K562 (cell line): ENCODE results near the gene DEK. TPM values are rescaled to one million over a fixed set of nuclear protein-coding genes. Genes with fewer than 3 reads are reported as not detected.

ENCODE experiments used
- TEAD1 ChIP-seq, 2 experiments: fragments of 450-650 bp in 1 of 2; sonication (generic) in 1 of 2; formaldehyde crosslinking; IDR thresholded peaks; 2 replicates each; pipeline versions ENCODE4 v1.4.0 to v1.8.0; 2020 to 2022; ENCODE audit warnings: mild to moderate bottlenecking in 2 of 2, missing genetic modification reagents in 1 of 2
- polyA plus RNA-seq, 8 experiments: library from polyadenylated mRNA; depleted of rRNA in 4 of 8; stranded (reverse) in 5 of 8; unstranded in 3 of 8; fragments of >200 nt; fragmentation: Nextera tagmentation in 2 of 8; fragmentation: Illumina TruSeq in 1 of 8; extraction: Ambion mirVana in 2 of 8; extraction: Trizol in 1 of 8; gene quantifications; 2 replicates each; pipeline versions ENCODE4 v1.2.1 to v1.2.3, GENCODE V29; 2011 to 2014; ENCODE audit warnings: inconsistent platforms in 1 of 8, missing spikeins in 1 of 8
- total RNA-seq, 7 experiments: library from RNA; depleted of rRNA in 6 of 7; stranded (reverse); fragments of >200 nt in 6 of 7; fragmentation: Illumina TruSeq in 2 of 7; extraction: Trizol in 2 of 7; gene quantifications; 2 replicates each; pipeline versions ENCODE4 v1.2.1 to v1.2.3, GENCODE V29; 2011 to 2021; ENCODE audit warnings: low replicate concordance in 1 of 7
- TF ChIP-seq, protein P1 (sequence below): sonication (generic); formaldehyde crosslinking; IDR thresholded peaks from 2 replicates; pipeline ENCODE4 v1.8.0; 2022; ENCODE audit warnings: mild to moderate bottlenecking, missing genetic modification reagents
- TF ChIP-seq, protein P2 (sequence below): fragments of 450-650 bp; IDR thresholded peaks from 2 replicates; pipeline ENCODE4 v1.6.1; 2017; ENCODE audit warnings: antibody characterized with exemption, mild to moderate bottlenecking
- TF ChIP-seq, protein P3 (sequence below): fragments of 200-600 bp; sonication (generic); IDR thresholded peaks from one replicate; pipeline ENCODE4 v1.6.1; 2012; ENCODE audit warnings: mild to moderate bottlenecking, low read depth, low read length, inconsistent platforms

Gene DEK
- total and polyA plus RNA-seq, 9 of the 15 experiments (the other 6 are each of a cell fraction or from before 2014, with no cell fraction given) = 82.3 to 338 (median 184) TPM

DNA sequence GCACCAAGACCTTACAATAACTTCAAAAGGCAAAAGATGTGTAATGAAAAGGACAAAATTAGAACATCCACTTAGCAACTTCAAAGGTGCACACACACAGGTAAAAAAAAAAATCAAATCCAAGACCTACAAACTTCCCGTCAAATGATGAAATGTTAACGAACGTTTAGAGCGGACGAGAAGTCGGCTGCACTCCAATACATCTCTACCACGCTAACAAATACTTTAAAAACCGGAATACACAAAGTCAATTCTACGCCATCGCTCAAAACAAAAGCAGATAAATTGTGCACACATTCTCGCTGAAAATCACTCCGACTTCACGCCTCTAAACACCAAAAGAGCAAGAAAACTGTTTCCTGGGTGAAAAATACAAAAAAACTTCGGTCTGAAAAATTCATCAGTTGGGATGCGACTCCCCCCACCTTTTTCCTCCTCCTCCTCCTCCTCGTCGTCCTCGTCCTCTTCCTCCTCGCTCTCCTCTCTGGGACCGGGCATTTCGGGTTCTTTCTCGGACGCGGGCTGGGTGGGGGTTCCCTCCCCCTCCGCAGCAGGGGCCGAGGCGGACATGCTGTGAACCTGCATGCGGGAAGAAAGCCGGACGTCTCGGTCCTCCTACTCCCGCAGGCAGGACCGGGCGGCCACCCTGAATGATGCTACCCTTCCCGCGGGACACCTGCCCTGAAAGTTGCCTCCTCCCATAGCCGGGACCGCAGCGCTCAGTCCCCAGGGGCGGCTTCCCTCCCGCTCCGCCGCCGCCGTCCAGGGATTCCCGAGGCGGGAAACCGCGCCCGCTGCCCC is 712 bp downstream of the DEK start (continued):
- TF ChIP-seq, protein P1, sequence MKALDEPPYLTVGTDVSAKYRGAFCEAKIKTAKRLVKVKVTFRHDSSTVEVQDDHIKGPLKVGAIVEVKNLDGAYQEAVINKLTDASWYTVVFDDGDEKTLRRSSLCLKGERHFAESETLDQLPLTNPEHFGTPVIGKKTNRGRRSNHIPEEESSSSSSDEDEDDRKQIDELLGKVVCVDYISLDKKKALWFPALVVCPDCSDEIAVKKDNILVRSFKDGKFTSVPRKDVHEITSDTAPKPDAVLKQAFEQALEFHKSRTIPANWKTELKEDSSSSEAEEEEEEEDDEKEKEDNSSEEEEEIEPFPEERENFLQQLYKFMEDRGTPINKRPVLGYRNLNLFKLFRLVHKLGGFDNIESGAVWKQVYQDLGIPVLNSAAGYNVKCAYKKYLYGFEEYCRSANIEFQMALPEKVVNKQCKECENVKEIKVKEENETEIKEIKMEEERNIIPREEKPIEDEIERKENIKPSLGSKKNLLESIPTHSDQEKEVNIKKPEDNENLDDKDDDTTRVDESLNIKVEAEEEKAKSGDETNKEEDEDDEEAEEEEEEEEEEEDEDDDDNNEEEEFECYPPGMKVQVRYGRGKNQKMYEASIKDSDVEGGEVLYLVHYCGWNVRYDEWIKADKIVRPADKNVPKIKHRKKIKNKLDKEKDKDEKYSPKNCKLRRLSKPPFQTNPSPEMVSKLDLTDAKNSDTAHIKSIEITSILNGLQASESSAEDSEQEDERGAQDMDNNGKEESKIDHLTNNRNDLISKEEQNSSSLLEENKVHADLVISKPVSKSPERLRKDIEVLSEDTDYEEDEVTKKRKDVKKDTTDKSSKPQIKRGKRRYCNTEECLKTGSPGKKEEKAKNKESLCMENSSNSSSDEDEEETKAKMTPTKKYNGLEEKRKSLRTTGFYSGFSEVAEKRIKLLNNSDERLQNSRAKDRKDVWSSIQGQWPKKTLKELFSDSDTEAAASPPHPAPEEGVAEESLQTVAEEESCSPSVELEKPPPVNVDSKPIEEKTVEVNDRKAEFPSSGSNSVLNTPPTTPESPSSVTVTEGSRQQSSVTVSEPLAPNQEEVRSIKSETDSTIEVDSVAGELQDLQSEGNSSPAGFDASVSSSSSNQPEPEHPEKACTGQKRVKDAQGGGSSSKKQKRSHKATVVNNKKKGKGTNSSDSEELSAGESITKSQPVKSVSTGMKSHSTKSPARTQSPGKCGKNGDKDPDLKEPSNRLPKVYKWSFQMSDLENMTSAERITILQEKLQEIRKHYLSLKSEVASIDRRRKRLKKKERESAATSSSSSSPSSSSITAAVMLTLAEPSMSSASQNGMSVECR = peak; percentile 80; the same call in 1 of the 2 replicates
- TF ChIP-seq, protein P2, sequence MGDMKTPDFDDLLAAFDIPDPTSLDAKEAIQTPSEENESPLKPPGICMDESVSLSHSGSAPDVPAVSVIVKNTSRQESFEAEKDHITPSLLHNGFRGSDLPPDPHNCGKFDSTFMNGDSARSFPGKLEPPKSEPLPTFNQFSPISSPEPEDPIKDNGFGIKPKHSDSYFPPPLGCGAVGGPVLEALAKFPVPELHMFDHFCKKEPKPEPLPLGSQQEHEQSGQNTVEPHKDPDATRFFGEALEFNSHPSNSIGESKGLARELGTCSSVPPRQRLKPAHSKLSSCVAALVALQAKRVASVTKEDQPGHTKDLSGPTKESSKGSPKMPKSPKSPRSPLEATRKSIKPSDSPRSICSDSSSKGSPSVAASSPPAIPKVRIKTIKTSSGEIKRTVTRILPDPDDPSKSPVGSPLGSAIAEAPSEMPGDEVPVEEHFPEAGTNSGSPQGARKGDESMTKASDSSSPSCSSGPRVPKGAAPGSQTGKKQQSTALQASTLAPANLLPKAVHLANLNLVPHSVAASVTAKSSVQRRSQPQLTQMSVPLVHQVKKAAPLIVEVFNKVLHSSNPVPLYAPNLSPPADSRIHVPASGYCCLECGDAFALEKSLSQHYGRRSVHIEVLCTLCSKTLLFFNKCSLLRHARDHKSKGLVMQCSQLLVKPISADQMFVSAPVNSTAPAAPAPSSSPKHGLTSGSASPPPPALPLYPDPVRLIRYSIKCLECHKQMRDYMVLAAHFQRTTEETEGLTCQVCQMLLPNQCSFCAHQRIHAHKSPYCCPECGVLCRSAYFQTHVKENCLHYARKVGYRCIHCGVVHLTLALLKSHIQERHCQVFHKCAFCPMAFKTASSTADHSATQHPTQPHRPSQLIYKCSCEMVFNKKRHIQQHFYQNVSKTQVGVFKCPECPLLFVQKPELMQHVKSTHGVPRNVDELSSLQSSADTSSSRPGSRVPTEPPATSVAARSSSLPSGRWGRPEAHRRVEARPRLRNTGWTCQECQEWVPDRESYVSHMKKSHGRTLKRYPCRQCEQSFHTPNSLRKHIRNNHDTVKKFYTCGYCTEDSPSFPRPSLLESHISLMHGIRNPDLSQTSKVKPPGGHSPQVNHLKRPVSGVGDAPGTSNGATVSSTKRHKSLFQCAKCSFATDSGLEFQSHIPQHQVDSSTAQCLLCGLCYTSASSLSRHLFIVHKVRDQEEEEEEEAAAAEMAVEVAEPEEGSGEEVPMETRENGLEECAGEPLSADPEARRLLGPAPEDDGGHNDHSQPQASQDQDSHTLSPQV = no peak
- TF ChIP-seq, protein P3, sequence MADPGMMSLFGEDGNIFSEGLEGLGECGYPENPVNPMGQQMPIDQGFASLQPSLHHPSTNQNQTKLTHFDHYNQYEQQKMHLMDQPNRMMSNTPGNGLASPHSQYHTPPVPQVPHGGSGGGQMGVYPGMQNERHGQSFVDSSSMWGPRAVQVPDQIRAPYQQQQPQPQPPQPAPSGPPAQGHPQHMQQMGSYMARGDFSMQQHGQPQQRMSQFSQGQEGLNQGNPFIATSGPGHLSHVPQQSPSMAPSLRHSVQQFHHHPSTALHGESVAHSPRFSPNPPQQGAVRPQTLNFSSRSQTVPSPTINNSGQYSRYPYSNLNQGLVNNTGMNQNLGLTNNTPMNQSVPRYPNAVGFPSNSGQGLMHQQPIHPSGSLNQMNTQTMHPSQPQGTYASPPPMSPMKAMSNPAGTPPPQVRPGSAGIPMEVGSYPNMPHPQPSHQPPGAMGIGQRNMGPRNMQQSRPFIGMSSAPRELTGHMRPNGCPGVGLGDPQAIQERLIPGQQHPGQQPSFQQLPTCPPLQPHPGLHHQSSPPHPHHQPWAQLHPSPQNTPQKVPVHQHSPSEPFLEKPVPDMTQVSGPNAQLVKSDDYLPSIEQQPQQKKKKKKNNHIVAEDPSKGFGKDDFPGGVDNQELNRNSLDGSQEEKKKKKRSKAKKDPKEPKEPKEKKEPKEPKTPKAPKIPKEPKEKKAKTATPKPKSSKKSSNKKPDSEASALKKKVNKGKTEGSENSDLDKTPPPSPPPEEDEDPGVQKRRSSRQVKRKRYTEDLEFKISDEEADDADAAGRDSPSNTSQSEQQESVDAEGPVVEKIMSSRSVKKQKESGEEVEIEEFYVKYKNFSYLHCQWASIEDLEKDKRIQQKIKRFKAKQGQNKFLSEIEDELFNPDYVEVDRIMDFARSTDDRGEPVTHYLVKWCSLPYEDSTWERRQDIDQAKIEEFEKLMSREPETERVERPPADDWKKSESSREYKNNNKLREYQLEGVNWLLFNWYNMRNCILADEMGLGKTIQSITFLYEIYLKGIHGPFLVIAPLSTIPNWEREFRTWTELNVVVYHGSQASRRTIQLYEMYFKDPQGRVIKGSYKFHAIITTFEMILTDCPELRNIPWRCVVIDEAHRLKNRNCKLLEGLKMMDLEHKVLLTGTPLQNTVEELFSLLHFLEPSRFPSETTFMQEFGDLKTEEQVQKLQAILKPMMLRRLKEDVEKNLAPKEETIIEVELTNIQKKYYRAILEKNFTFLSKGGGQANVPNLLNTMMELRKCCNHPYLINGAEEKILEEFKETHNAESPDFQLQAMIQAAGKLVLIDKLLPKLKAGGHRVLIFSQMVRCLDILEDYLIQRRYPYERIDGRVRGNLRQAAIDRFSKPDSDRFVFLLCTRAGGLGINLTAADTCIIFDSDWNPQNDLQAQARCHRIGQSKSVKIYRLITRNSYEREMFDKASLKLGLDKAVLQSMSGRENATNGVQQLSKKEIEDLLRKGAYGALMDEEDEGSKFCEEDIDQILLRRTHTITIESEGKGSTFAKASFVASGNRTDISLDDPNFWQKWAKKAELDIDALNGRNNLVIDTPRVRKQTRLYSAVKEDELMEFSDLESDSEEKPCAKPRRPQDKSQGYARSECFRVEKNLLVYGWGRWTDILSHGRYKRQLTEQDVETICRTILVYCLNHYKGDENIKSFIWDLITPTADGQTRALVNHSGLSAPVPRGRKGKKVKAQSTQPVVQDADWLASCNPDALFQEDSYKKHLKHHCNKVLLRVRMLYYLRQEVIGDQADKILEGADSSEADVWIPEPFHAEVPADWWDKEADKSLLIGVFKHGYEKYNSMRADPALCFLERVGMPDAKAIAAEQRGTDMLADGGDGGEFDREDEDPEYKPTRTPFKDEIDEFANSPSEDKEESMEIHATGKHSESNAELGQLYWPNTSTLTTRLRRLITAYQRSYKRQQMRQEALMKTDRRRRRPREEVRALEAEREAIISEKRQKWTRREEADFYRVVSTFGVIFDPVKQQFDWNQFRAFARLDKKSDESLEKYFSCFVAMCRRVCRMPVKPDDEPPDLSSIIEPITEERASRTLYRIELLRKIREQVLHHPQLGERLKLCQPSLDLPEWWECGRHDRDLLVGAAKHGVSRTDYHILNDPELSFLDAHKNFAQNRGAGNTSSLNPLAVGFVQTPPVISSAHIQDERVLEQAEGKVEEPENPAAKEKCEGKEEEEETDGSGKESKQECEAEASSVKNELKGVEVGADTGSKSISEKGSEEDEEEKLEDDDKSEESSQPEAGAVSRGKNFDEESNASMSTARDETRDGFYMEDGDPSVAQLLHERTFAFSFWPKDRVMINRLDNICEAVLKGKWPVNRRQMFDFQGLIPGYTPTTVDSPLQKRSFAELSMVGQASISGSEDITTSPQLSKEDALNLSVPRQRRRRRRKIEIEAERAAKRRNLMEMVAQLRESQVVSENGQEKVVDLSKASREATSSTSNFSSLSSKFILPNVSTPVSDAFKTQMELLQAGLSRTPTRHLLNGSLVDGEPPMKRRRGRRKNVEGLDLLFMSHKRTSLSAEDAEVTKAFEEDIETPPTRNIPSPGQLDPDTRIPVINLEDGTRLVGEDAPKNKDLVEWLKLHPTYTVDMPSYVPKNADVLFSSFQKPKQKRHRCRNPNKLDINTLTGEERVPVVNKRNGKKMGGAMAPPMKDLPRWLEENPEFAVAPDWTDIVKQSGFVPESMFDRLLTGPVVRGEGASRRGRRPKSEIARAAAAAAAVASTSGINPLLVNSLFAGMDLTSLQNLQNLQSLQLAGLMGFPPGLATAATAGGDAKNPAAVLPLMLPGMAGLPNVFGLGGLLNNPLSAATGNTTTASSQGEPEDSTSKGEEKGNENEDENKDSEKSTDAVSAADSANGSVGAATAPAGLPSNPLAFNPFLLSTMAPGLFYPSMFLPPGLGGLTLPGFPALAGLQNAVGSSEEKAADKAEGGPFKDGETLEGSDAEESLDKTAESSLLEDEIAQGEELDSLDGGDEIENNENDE = no peak
- no peak for TF ChIP-seq TEAD1 (CRISPR knock-in tag; IDR thresholded peaks at IDR 0.05)
